Measurements from ENCODE around the gene CUL3. TPM values are rescaled to one million over a fixed set of nuclear protein-coding genes. Genes with fewer than 3 reads are reported as not detected.

CUL3 gene
- total RNA-seq, 1 donor from 2014 or later, result 65.6 TPM

- Mint-ChIP-seq H3K4me3 (ENCODE audit: unreplicated experiment) (no peak overlapping the region), H3K4me1 (ENCODE audit: low read depth) (no peaks in the 10 kb centered on the region), H3K9me3 (ENCODE audit: low read depth) (peaks cover 11% of the 10 kb centered on the region), H3K27ac (ENCODE audit: unreplicated experiment) (no peak overlapping the region), H3K36me3 (ENCODE audit: low read depth) (no peaks in the 10 kb centered on the region), H3K27me3 (ENCODE audit: low read depth) (no peaks in the 10 kb centered on the region)
- DNase-seq (ENCODE audit: low spot score), result no peak
- TF ChIP-seq, protein P1, sequence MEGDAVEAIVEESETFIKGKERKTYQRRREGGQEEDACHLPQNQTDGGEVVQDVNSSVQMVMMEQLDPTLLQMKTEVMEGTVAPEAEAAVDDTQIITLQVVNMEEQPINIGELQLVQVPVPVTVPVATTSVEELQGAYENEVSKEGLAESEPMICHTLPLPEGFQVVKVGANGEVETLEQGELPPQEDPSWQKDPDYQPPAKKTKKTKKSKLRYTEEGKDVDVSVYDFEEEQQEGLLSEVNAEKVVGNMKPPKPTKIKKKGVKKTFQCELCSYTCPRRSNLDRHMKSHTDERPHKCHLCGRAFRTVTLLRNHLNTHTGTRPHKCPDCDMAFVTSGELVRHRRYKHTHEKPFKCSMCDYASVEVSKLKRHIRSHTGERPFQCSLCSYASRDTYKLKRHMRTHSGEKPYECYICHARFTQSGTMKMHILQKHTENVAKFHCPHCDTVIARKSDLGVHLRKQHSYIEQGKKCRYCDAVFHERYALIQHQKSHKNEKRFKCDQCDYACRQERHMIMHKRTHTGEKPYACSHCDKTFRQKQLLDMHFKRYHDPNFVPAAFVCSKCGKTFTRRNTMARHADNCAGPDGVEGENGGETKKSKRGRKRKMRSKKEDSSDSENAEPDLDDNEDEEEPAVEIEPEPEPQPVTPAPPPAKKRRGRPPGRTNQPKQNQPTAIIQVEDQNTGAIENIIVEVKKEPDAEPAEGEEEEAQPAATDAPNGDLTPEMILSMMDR (IDR thresholded peaks at IDR 0.05), result no peak
Observed at GRCh38 chr2:224453892-224454291, 131.3 kb downstream of the CUL3 start.

- H3K36me3 Mint-ChIP-seq (ENCODE audit: low read depth), result no peaks in the 10 kb centered on the region
- no peak for DNase-seq (ENCODE audit: low spot score)
- no peak overlapping the region for H3K27ac Mint-ChIP-seq (ENCODE audit: unreplicated experiment)
Observed at GRCh38 chr2:224449212-224450147, 135.7 kb downstream of the CUL3 start.

GRCh38 chr2:224448236-224448635 lies 136.9 kb downstream of the CUL3 start:
- Mint-ChIP-seq H3K36me3 (ENCODE audit: low read depth) (no peaks in the 10 kb centered on the region), H3K27me3 (ENCODE audit: low read depth) (no peaks in the 10 kb centered on the region), H3K4me3 (ENCODE audit: unreplicated experiment) (no peak overlapping the region), H3K4me1 (ENCODE audit: low read depth) (no peaks in the 10 kb centered on the region), H3K9me3 (ENCODE audit: low read depth) (no peaks in the 10 kb centered on the region), H3K27ac (ENCODE audit: unreplicated experiment) (no peak overlapping the region)
- DNase-seq (ENCODE audit: low spot score), result no peak
- TF ChIP-seq, protein P1 (IDR thresholded peaks at IDR 0.05), result no peak

More at GRCh38 chr2:224449212-224450147, 135.7 kb downstream of the CUL3 start:
- TF ChIP-seq, protein P1 (IDR thresholded peaks at IDR 0.05), result peak; percentile 75
- Mint-ChIP-seq H3K4me1 (ENCODE audit: low read depth) (no peaks in the 10 kb centered on the region), H3K27me3 (ENCODE audit: low read depth) (no peaks in the 10 kb centered on the region), H3K9me3 (ENCODE audit: low read depth) (peaks cover 4% of the 10 kb centered on the region), H3K4me3 (ENCODE audit: unreplicated experiment) (no peak overlapping the region)

GRCh38 chr2:224444783-224445182 lies 140.4 kb downstream of the CUL3 start:
- Mint-ChIP-seq H3K27ac (ENCODE audit: unreplicated experiment) (no peak overlapping the region), H3K9me3 (ENCODE audit: low read depth) (no peaks in the 10 kb centered on the region), H3K36me3 (ENCODE audit: low read depth) (no peaks in the 10 kb centered on the region), H3K27me3 (ENCODE audit: low read depth) (no peaks in the 10 kb centered on the region), H3K4me1 (ENCODE audit: low read depth) (no peaks in the 10 kb centered on the region), H3K4me3 (ENCODE audit: unreplicated experiment) (no peak overlapping the region)
- TF ChIP-seq, protein P1 (IDR thresholded peaks at IDR 0.05), result no peak
- no peak for DNase-seq (ENCODE audit: low spot score)

- no peaks in the 10 kb centered on the region for H3K4me1 Mint-ChIP-seq (ENCODE audit: low read depth)
- no peaks in the 10 kb centered on the region for H3K27me3 Mint-ChIP-seq (ENCODE audit: low read depth)
- no peak overlapping the region for H3K27ac Mint-ChIP-seq (ENCODE audit: unreplicated experiment)
- TF ChIP-seq, protein P1 (IDR thresholded peaks at IDR 0.05), result no peak
- no peak for DNase-seq (ENCODE audit: low spot score)
- H3K36me3 Mint-ChIP-seq (ENCODE audit: low read depth), result no peaks in the 10 kb centered on the region
- H3K4me3 Mint-ChIP-seq (ENCODE audit: unreplicated experiment), result no peak overlapping the region
- no peaks in the 10 kb centered on the region for H3K9me3 Mint-ChIP-seq (ENCODE audit: low read depth)
Observed at GRCh38 chr2:224444021-224444420, 141.1 kb downstream of the CUL3 start.

Measured in chondrocyte (in vitro differentiated cells).